Stimulated activated naive CD8-positive, alpha-beta T cell treated with anti-CD3 and anti-CD28 coated beads, Interleukin-15, Interleukin-2, amounts not matched to agents 100 U/mL and 50 U/mL, for 24 hours (primary cell): ENCODE data around the gene PIH1D2.
"Not testable (repeated sequence)": the region's sequence is repeated elsewhere in the genome, so short reads cannot be mapped to it uniquely, and the experiment has no call there.

Source experiments
- ATAC-seq: fragments of 150-1000 bp; cut with Tn5 transposase; one replicate; pipeline ENCODE4 v1.10.0; 2021
- DNase-seq: peaks from one replicate; pipeline ENCODE4 v3.0.0; 2021

Gene PIH1D2, protein sequence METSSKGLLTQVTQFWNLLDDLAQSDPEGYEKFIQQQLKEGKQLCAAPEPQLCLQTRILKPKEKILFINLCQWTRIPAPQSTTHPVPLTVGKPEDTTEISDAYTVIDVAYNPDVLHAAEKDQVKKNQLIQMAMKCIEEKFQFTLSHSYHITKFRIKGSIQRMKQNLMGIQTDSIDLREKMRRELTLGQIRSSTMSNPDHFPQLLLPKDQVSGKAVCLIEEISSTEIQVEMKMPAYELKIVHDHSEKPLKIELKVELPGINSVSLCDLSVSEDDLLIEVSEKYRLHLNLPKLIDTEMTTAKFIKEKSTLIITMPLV

DNA sequence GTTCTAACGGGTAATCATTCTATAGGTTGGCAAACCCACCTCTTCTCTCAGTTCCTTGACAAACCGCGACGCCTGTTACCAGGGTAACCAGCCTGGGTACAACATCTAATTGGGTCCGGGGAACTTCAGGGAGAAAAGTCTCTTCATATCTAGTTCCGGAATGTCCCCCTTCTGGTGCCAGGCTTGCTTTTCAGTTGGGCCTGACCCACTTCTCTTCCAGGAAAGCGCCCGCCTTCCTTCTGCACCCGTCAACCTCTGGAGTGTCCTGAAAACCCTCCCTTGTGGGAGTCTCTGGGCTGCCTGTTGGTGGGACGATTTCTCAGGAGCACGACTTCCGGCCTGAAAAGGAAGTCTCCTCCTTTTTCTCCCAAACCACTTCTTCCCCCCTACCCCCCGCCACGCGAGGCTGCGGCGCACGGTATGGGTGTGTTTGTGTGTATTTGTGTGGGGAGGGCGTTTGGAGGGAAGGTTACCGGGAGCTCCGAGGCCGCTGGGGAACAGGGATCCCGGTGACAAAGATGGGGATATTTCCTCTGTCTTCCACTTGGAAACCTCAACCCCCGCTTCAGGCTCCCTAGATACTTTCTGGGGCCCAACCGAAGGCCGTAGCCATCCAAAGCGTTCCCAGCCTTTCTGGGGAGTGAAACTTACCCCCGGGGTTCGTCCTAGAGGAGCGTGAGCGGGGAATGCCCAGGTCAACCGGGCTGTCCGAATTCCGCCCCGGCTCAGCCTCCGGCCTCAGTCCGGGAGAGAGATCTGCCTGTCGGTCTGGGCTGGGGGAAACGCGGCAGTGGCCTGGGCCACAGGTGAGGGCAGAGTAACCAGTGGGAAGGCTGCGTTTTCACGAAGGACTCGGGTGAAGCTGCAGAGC is at the start of gene PIH1D2, which contains the start of gene NKAPD1:
PIH1D2 (minus strand) TSS at position 77 of the 871 bp plus-strand sequence. CDS start 843 bp downstream, outside the sequence.
NKAPD1 (plus strand) TSS at position 359 of the 871 bp plus-strand sequence. CDS start 1,276 bp downstream, outside the sequence.
- peak; percentile 91 for ATAC-seq

DNA sequence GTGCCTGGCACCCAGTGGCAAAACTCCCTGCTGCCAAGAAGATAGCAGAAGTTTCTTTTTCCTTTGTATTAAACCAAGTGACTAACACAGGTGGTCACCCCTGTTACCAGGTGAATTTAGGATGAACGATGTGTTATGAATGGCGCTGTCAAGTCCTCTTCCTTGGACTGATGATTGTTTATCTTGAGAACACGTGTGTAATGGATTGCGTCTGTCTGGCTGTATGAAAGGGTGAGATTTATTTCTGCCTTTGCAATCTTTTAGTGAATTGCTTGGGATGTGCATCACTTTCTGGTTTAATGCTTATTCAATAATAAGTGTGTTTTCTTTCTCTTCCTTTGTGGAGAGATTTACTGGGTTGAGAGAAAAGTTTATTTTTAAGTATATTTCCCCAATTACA is 49.3 kb upstream of the PIH1D2 start:
- no peak for DNase-seq
- ATAC-seq, result no peak

More for the DNA sequence above, at the start of gene PIH1D2, which contains the start of gene NKAPD1:
- peak; percentile 81 for DNase-seq

DNA sequence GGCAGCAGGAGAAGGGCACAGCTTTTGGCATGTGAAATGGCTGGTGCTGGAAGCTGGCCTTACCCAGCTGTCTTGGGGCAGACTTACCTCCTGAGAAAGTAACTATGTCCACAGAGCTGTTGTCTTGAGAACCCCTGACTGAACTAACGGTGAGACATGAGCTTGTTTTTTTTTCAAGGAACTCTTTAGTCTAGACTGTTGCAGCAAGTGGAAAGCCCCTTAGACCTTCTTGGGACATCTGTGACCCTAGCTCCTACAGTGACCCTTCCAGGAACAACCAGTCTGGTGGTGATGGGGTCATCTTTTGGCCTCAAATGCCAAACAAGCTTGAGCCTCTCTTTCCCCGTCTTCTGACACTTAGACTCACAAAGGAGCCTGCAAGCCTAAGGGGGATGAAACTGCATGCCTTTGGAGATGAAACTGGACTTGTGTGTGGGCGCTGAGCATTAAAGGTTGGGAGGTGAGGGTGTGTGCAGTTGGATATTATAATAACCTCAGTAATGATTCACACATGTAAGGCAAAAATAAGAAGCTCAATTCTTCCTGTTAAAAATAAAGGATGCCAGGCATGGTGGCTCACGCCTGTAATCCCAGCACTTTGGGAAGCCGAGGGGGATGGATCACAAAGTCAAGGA is 48.3 kb upstream of the PIH1D2 start:
- no peak for ATAC-seq
- DNase-seq, result no peak

DNA sequence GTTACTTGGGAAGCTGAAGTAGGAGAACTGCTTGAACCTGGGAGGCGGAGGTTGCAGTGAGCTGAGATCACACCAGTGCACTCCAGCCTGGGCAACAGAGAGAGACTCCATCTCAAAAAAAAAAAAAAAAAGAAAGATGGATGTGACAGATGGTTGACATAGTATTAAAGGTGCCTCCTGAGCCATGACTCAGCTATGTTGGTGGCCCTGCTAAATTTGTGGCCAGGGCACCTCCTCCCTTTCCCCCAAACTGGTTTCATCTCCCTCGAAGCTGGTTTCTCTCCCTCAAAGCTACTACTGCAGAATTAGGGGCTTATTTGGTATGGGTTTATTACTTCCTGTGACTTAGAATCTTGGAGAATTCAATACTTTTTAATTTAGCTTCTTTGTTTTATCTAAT is 44.4 kb upstream of the PIH1D2 start:
- DNase-seq (peak; percentile 17), ATAC-seq (peak; percentile 58)

DNA sequence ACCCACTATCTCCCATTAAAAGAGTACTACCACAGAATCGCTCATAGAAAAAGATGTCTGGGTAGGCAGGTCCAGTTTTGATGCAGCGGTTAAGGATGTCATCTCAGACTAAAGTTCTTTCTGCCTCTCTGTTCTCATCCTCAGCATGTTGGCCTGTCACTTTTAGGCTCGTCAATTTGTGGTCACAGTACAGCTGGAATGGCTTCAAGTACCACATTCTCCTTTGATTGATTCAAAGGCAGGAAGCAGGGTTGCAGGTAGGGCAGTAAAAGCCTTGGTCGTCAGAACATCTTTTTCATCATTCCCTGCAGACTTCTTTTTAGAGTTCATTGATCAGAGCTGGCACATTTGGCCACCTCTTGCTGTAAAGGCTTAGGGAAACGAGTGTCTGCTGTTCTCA is 41.6 kb upstream of the PIH1D2 start:
- ATAC-seq (no peak), DNase-seq (no peak)

DNA sequence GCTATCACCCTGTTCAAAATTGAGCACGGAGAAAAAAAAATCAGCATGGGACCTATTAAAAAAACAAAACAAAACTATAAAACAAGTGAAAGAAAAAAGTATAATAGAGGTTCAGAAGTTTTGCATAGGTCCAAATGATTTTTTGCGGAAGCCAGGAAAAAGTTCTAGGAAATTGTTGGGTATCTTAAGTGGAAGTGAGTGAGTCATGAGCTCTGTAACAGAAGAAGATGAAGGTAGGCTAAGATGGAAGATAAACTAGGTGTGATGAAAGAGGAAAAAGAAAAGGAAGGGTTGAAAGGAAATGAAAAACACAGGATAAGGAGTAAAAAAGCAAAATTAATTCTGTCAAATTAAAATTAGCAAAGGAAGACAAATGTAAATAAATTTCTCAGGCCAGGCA is 40.6 kb upstream of the PIH1D2 start:
- no peak for ATAC-seq
- DNase-seq, result no peak

DNA sequence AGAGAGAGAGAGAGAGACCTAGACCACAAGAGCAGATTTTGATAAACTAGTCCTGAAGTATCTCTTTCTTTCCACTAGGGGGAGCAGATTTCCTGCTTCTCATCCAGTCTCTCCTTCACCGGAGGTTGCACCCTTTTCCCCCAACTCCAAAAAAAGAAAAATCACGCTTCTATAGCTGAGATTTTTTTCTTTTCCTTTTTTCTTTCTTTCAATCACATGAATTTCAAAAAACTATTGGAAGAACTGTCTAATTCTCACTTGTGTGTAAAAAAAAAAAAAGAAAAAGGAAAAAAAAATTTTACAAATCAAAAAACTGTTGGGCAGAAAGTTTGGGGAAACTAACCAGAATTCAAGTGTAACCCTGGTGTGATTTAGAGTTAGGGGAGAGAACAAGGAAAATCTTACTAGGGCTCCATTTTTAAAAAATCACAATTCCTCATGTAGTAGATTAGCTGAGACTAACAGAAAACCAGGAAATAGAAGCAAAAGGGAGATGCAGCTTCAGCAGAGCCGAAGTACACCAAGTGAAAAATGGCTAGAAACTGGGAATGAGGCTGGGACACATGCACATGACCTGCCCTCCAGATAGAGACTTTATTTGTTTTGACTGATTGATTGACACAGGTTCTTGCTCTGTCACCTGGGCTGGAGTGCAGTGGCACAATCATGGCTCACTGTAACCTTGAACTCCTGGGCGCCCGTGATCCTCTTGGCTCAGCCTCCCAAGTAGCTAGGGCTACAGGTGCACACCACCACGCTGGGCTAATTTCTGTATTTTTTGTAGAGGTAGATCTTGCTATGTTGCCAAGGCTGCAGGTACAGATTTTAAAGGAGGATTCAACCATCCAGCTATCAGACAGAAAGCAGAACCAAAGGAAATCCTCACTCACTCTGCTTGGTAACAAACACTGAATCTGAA is 40.0 kb upstream of the PIH1D2 start:
- ATAC-seq (no peak), DNase-seq (no peak)

DNA sequence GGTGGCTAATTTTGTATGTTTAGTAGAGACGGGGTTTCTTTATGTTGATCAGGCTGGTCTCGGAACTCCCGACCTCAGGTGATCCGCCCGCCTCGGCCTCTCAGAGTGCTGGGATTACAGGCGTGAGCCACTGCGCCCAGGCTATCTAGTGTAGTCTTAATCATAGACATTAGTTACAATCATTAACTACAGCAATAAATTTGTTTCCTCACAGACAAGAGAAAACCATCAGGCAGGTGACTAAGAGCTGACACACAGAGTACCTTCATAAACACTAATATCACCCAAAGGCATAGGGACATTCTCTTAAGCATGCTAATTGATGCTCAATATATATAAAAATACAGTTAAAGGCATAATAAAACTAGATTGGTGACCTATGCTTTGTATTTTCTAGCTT is 32.3 kb upstream of the PIH1D2 start:
- no peak for ATAC-seq
- no peak for DNase-seq

DNA sequence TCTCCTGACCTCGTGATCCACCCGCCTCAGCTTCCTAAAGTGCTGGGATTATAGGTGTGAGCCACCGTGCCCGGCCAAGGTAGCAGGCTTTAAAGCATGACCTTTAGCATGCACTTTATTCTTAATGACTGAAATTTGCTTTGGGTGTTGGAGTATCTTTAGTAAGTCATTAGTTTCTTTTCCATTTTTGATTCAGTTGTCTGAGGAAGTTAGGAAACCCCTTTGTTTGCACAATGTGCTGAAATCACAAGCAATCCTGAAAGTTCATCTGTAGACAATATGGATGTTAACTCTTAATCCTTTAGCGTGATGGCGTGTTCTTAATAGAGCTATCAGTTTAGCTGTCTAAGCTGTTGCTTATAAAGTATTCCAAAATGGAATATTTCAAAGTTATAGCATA is 29.6 kb upstream of the PIH1D2 start:
- ATAC-seq (no peak), DNase-seq (no peak)

DNA sequence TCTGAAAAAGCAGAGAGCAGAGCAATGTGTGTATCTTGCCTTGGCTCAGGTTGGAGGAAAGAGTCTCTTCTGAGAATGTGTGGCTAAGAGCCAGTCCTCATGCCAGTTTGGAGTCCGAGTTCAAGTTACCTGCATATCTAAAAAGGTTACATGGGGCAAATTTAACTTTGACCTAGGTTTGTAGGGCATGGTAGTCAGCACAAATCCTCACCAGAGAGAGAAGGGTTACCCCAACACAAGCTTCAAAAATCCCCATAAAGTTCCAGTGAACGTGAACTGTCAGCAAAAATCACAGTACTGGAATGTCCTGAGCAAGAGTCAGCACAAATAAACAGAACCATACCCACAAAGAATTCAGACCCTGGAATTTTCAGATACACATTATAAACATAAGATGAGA is 26.6 kb upstream of the PIH1D2 start:
- DNase-seq (no peak), ATAC-seq (no peak)

DNA sequence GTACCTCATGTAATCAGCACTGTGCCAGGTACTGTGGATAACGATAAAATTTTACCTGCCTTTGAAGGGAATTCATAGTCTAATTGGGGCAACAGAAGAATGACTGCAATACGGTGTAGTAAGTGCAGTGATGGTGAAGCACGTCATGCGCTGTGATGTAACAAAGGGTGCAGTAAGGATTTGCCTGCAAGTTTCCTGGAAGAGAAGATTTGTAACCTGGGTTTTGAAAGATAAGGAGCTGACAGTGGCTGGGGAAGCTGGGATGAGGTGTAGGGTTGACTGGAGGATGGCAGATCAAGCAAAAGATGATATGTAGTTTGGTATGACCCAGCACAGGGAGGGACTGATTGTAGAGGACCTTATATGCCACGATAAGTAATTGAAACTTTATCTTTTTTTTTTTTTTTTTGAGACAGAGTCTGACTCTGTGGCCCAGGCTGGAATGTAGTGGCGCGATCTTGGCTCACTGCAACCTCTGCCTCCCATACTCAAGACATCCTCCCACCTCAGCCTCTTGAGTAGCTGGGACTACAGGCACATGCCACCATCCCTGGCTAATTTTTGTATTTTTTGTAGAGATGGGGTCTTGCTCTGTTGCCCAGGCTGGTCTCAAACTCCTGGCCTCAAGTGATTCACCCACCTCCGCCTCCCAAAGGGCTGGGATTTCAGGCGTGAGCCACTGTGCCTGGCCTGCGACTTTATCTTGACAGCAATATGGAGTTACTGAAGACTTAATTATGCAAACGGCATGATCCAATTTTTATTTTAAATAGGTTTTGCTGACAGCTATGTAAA is 24.1 kb upstream of the PIH1D2 start:
- ATAC-seq (no peak), DNase-seq (no peak)

DNA sequence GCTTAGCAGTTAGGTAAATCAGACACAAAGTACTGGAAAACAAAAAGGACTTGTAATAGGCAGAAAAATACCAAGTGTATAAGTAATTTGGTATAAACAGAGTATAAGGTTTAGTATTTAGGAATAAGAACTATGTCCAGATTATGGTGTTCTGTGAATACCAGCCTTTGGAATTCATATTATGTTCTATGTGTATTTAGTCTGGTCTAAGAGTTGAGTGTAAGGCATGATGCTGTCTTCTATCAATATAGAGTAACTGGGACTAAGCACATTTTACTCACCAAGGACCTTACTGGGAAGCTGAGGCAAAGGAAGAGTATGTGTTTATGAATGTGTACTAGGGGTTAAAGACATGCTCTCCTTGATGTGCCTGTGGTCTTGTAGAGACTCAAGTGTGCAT is 22.4 kb upstream of the PIH1D2 start:
- ATAC-seq, result no peak
- DNase-seq, result no peak

DNA sequence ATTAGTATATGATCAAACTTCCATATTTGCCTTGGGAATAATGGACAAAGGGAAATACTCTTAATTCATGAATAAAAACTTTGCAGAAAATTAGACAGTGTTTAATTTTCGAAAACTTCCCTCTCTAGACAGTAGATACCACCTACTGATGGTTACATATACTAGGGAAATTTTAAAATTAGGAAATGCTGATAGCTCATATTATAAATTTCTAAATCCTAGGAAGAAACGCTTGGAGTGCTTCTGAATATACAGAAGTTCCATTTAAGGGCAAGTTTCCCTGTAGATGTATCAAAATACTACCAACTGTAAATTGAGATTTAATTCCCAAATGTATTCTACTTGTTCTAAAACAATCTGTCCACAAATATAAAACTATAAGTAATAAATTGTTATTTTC is 21.5 kb upstream of the PIH1D2 start:
- ATAC-seq, DNase-seq: not testable (repeated sequence)

DNA sequence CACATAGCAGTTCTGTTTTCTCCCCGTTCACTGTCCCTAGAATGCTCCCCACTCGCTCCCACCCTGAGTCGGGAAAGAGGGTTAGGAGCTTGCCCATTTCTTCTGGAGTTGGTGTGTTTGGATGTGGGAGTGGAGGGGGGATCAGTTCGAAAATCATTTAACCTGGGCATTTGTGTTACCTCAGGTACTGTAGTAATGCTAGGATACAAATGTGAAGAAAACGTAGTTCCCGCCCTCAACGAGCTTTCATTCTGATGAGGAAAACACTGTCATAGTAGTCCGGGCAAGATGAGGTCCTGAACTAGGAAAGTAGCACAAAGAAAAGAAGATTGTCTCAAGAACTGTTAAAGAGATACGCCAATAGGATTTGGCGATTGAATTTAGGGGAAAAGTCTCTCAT is 13.4 kb upstream of the PIH1D2 start:
- DNase-seq, result no peak
- no peak for ATAC-seq

DNA sequence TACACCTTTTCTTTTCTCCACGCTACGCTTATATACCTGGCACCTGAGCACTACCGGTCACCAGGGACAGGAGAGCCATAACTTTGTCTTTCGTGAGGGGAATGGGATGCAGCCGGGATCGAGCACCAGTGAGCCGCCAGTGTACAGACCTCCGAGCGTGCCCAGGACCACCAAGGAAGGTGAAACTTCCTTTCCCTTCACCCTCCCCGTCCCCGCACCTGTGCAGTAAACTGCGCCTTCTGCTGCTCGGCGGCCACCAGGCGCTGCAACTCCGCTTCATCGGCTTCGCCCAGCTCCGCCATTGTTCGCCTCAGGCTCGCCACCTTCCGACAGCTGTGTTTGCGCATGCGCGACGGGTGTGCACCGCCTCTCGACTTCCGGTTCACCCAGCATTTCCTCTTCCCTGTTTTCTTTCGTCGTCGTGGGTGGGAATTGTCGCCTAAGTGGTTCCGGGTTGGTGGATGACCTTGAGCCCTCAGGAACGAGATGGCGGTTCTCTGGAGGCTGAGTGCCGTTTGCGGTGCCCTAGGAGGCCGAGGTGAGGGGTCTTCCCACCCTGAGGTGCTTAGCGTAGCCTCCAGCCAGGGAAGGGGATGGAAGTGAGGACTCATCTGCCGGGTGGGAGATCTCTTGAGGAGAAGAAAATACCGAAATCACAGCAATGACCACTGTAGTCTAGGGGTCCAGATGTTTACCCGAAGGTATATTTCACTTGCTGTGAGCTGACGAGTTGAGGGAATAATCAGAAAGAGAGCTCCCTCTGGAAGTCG is 12.8 kb upstream of the PIH1D2 start, which contains the start of the genes SDHD and TIMM8B:
SDHD (plus strand) TSS at position 452 of the 770 bp plus-strand sequence; CDS start at position 487, 35 bp downstream.
TIMM8B (minus strand) TSS at position 335 of the 770 bp plus-strand sequence; CDS start at position 302, 33 bp downstream.
- DNase-seq (peak; percentile 95), ATAC-seq (peak; percentile 93)

DNA sequence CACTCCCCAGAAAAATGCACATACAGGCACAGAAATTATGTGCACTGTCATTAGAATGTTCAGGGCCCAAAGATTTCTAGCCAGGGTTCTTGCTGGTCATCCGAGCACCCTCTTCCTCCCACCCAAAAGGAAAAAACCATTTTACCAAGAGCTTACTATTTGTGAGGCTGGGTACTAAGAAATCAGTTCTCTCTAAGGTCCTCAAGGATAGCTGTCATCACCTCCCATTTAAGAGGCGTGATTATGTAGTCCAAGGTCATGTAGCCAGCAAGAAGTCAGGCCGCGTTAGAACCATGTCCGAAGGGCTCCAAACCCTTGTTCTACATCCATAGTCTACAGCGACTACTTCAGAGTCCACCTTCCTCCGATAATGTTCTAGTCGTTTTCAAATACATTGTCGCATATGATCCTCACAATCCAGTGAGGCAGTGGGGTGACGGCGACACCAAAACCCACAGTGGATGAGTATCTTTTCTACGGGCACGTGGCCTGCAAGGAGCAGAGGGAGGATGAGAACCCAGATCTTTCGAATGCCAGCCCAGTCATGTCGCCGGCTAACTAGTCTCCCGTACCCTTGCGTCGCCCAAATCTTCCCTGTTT is 12.1 kb upstream of the PIH1D2 start:
- DNase-seq (peak; percentile 37), ATAC-seq (peak; percentile 54)

DNA sequence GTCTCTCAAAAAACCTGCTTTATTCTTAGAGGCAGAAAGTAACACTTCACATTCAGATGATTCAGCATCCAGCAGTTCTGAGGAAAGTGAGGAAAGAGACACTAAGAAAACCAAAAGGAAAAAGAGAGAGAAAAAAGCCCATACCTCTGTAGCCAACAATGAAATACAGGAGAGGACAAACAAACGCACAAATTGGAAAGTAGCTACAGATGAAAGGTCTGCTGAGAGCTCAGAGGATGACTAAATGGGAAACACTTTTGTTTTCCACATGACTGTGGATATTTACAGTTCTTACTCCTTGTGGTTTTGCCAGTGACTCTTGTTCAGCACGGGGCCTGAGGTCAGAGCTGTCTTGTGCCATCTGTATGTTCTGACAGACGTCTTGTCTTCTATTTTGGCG is 8.9 kb upstream of the PIH1D2 start:
- DNase-seq (peak; percentile 12), ATAC-seq (peak; percentile 42)

DNA sequence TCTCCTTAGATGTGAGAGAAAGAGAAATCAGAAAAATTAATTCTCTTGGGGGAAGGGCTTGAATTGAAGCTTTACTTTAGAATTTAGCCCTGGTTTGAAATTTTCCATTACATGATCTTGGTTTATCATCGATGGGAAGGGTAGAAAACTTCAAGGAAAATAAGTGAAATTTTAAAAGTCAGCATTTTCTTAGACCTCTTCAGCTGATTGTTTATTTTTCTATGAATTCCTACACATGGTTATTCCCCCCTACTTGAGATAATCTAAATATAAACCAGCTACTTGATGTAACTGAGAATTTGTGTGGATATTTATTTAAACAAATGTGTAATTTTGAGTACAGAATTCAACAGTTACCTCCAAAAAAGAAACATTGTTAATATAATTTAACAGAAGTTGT is 10.9 kb downstream of the PIH1D2 start:
- DNase-seq (no peak), ATAC-seq (no peak)

DNA sequence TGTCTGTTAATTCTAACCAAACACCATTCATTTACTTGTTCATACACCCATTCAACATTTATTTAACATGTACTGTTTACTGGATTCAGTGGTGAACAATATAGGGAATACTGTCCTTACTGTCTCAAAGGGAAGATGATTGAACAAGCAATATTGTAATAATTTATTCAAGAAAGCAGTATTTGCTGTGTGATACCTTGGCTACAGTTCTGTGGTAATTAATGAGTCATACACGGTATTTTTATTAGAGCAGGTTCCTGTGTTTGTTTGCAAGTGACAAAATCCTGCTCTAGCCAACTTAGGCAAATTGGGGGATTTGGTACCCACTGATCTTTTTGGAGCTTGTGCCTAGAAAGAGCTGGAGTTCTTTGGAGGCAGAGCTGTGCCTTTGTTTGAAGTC is 15.7 kb downstream of the PIH1D2 start:
- ATAC-seq (no peak), DNase-seq (no peak)
